ENCODE data around the gene ARHGEF40.
A peak's percentile ranks its signal among the peaks of the same experiment; 100 is the strongest.

ARHGEF40 gene

GRCh38 chr14:21048638-21049037 lies 21.5 kb upstream of the ARHGEF40 start:
- no peak overlapping the region for H3K4me3 ChIP-seq (ENCODE audit: low read depth, low read length)
- TF ChIP-seq MYC (IDR thresholded peaks at IDR 0.05; ENCODE audit: low read depth, low read length) (no peak), CTCF (IDR thresholded peaks at IDR 0.05; ENCODE audit: low read depth, low read length) (no peak), MAX (IDR thresholded peaks at IDR 0.05; ENCODE audit: low read depth, low read length) (no peak), POLR2A (IDR thresholded peaks at IDR 0.05; ENCODE audit: extremely low read depth, insufficient read length) (no peak)
- no peak for DNase-seq (ENCODE audit: low read depth)

- H3K4me3 ChIP-seq (ENCODE audit: low read depth, low read length), result no peak overlapping the region
- DNase-seq (ENCODE audit: low read depth), result no peak
- no peak for TF ChIP-seq CTCF (IDR thresholded peaks at IDR 0.05; ENCODE audit: low read depth, low read length)
- TF ChIP-seq MAX (IDR thresholded peaks at IDR 0.05; ENCODE audit: low read depth, low read length), result no peak
- no peak for TF ChIP-seq MYC (IDR thresholded peaks at IDR 0.05; ENCODE audit: low read depth, low read length)
- no peak for TF ChIP-seq POLR2A (IDR thresholded peaks at IDR 0.05; ENCODE audit: extremely low read depth, insufficient read length)
Measured at GRCh38 chr14:21049271-21049673, 20.8 kb upstream of the ARHGEF40 start.

- no peak for TF ChIP-seq CTCF (IDR thresholded peaks at IDR 0.05; ENCODE audit: low read depth, low read length)
- TF ChIP-seq POLR2A (IDR thresholded peaks at IDR 0.05; ENCODE audit: extremely low read depth, insufficient read length), result no peak
- no peak for TF ChIP-seq MAX (IDR thresholded peaks at IDR 0.05; ENCODE audit: low read depth, low read length)
- TF ChIP-seq MYC (IDR thresholded peaks at IDR 0.05; ENCODE audit: low read depth, low read length), result no peak
- no peak for DNase-seq (ENCODE audit: low read depth)
Measured at GRCh38 chr14:21050597-21050996, 19.5 kb upstream of the ARHGEF40 start.

GRCh38 chr14:21053184-21054122 lies 16.7 kb upstream of the ARHGEF40 start:
- TF ChIP-seq MYC (IDR thresholded peaks at IDR 0.05; ENCODE audit: low read depth, low read length), result no peak
- TF ChIP-seq MAX (IDR thresholded peaks at IDR 0.05; ENCODE audit: low read depth, low read length), result no peak
- no peak for TF ChIP-seq CTCF (IDR thresholded peaks at IDR 0.05; ENCODE audit: low read depth, low read length)
- TF ChIP-seq POLR2A (IDR thresholded peaks at IDR 0.05; ENCODE audit: extremely low read depth, insufficient read length), result no peak

More at GRCh38 chr14:21050597-21050996, 19.5 kb upstream of the ARHGEF40 start:
- H3K4me3 ChIP-seq (ENCODE audit: low read depth, low read length), result no peak overlapping the region

GRCh38 chr14:21054123-21054767 lies 15.9 kb upstream of the ARHGEF40 start:
- peak; percentile 20 for DNase-seq (ENCODE audit: low read depth)
- H3K4me3 ChIP-seq (ENCODE audit: low read depth, low read length), result no peak overlapping the region
- TF ChIP-seq MYC (IDR thresholded peaks at IDR 0.05; ENCODE audit: low read depth, low read length) (no peak), POLR2A (IDR thresholded peaks at IDR 0.05; ENCODE audit: extremely low read depth, insufficient read length) (no peak), MAX (IDR thresholded peaks at IDR 0.05; ENCODE audit: low read depth, low read length) (no peak), CTCF (IDR thresholded peaks at IDR 0.05; ENCODE audit: low read depth, low read length) (no peak)

More at GRCh38 chr14:21053184-21054122, 16.7 kb upstream of the ARHGEF40 start:
- DNase-seq (ENCODE audit: low read depth), result no peak
- no peak overlapping the region for H3K4me3 ChIP-seq (ENCODE audit: low read depth, low read length)
